ENCODE data around the gene PCSK5.

- no peak for TF ChIP-seq POLR2A (IDR thresholded peaks at IDR 0.05)
- TF ChIP-seq, protein P1, sequence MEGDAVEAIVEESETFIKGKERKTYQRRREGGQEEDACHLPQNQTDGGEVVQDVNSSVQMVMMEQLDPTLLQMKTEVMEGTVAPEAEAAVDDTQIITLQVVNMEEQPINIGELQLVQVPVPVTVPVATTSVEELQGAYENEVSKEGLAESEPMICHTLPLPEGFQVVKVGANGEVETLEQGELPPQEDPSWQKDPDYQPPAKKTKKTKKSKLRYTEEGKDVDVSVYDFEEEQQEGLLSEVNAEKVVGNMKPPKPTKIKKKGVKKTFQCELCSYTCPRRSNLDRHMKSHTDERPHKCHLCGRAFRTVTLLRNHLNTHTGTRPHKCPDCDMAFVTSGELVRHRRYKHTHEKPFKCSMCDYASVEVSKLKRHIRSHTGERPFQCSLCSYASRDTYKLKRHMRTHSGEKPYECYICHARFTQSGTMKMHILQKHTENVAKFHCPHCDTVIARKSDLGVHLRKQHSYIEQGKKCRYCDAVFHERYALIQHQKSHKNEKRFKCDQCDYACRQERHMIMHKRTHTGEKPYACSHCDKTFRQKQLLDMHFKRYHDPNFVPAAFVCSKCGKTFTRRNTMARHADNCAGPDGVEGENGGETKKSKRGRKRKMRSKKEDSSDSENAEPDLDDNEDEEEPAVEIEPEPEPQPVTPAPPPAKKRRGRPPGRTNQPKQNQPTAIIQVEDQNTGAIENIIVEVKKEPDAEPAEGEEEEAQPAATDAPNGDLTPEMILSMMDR (IDR thresholded peaks at IDR 0.05): no peak
Measured at GRCh38 chr9:76159293-76159926, 268.9 kb downstream of the PCSK5 start.

All from right lobe of liver (tissue), 4 donors.